T47D (cell line): Measurements from ENCODE around the gene RNFT1.

Experiments
- DNase-seq, 2 experiments: peaks; one replicate each; pipeline versions ENCODE4 v3.0.0 to v3.0.0-alpha.2; 2011 to 2012; ENCODE audit warnings: low read depth in 1 of 2, low spot score in 1 of 2
- JUND ChIP-seq: IDR thresholded peaks from 2 replicates; pipeline ENCODE4 v1.6.1; 2012; ENCODE audit warnings: low read depth
- in situ Hi-C: cut with HindIII; loops from 2 replicates; pipeline ENCODE4 v1.10.0; 2016; ENCODE audit warnings: low sequenced_read_pairs, low pct_unique_long_range_greater_than_20kb

RNFT1 gene

GRCh38 chr17:59907467-59907866 is 57.1 kb downstream of the RNFT1 start:
- in situ Hi-C loops, result no loop called here
- no peak for DNase-seq
- no peak for TF ChIP-seq JUND

- TF ChIP-seq JUND, result no peak
- DNase-seq, result no peak
- in situ Hi-C loops, result no loop called here
Measured at GRCh38 chr17:59903455-59903854, 61.1 kb downstream of the RNFT1 start.
